ENCODE measurements around the gene PPP1R12B.

GRCh38 chr1:202462342-202463076 is 114.0 kb downstream of the PPP1R12B start:
- TF ChIP-seq CTCF (IDR thresholded peaks at IDR 0.05; ENCODE audit: extremely low read depth in 1 of 2, insufficient read depth in 1 of 2, low read depth in 1 of 2, low read length in 2 of 2) (no peak), GATA2 (IDR thresholded peaks at IDR 0.05; ENCODE audit: insufficient read depth, insufficient read length, low read depth, low read length) (no peak)
